ENCODE results near the gene UBQLNL.

GRCh38 chr11:5521540-5521939, 5.0 kb upstream of the UBQLNL start:
- TF ChIP-seq CTCF (IDR thresholded peaks at IDR 0.05) = no peak
- TF ChIP-seq POLR2AphosphoS5 (IDR thresholded peaks at IDR 0.05) = no peak
